ENCODE data around the gene SERINC5.

DNA sequence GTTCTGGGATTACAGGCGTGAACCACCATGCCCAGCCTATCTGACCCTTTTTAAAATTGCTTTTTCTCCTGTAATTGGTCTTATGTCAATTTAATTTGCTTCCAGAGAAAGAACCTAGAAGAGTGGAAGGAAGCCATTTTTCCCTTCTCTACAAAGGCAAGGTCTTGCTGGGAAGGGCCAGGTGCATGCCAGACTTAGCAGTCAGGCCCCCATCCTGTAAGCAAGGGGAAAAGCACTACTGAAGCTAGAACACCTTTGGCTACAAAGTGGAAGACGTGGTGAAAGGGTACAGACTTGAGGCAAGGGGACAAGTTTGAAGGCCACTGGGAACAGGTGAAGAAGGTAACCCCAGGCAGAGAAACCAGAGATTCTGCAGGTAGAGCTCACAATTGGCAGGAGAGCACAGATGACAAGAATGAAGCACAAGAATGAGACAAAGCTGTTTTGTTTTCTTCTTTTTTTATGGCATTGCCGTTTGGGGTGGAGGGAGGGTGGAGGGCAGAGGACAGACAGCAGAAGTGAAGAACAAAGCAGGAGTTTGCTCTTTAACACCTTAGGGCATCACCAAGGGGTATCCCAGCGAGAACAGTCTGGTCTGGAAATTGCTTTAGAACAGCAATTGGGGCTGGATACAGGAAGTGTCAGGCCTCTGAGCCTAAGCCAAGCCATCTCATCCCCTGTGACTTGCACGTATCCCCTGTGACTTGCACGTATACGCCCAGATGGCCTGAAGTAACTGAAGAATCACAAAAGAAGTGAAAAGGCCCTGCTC, 72.9 kb downstream of the SERINC5 start:
- TF ChIP-seq FOSL2 (IDR thresholded peaks at IDR 0.05; ENCODE audit: borderline replicate concordance, low read depth) (no peak), REST (IDR thresholded peaks at IDR 0.05; ENCODE audit: low read depth, low read length) (no peak), EZH2phosphoT487 (IDR thresholded peaks at IDR 0.05; ENCODE audit: borderline replicate concordance, low read depth) (no peak), CHD2 (IDR thresholded peaks at IDR 0.05; ENCODE audit: low read length, partially characterized antibody) (no peak), POLR2AphosphoS5 (IDR thresholded peaks at IDR 0.05; ENCODE audit: low read depth, low read length) (no peak), YY1 (IDR thresholded peaks at IDR 0.05; ENCODE audit: low read depth) (no peak), JUND (IDR thresholded peaks at IDR 0.05) (no peak), GABPA (IDR thresholded peaks at IDR 0.05; ENCODE audit: low read depth) (no peak), USF1 (IDR thresholded peaks at IDR 0.05; ENCODE audit: borderline replicate concordance, low read depth) (no peak), RAD21 (IDR thresholded peaks at IDR 0.05; ENCODE audit: low read length) (no peak)
- TF ChIP-seq, protein P1, sequence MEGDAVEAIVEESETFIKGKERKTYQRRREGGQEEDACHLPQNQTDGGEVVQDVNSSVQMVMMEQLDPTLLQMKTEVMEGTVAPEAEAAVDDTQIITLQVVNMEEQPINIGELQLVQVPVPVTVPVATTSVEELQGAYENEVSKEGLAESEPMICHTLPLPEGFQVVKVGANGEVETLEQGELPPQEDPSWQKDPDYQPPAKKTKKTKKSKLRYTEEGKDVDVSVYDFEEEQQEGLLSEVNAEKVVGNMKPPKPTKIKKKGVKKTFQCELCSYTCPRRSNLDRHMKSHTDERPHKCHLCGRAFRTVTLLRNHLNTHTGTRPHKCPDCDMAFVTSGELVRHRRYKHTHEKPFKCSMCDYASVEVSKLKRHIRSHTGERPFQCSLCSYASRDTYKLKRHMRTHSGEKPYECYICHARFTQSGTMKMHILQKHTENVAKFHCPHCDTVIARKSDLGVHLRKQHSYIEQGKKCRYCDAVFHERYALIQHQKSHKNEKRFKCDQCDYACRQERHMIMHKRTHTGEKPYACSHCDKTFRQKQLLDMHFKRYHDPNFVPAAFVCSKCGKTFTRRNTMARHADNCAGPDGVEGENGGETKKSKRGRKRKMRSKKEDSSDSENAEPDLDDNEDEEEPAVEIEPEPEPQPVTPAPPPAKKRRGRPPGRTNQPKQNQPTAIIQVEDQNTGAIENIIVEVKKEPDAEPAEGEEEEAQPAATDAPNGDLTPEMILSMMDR (IDR thresholded peaks at IDR 0.05), result no peak
- TF ChIP-seq, protein P2, sequence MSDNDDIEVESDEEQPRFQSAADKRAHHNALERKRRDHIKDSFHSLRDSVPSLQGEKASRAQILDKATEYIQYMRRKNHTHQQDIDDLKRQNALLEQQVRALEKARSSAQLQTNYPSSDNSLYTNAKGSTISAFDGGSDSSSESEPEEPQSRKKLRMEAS (IDR thresholded peaks at IDR 0.05; ENCODE audit: low read depth), result no peak
